ENCODE data around the gene TEDC2.
"Not testable (repeated sequence)": the region's sequence is repeated elsewhere in the genome, so short reads cannot be mapped to it uniquely, and the experiment has no call there.

TEDC2 gene

GRCh38 chr16:2467528-2468232, 7.8 kb downstream of the TEDC2 start:
- peak; percentile 91 for DNase-seq

- no peak for DNase-seq
Measured at GRCh38 chr16:2468233-2468724, 8.4 kb downstream of the TEDC2 start.

- peak; percentile 96 for DNase-seq
Measured at GRCh38 chr16:2468725-2469398, 9.0 kb downstream of the TEDC2 start.

GRCh38 chr16:2469399-2470233, 9.7 kb downstream of the TEDC2 start:
- no peak for DNase-seq

GRCh38 chr16:2470234-2470601, 10.3 kb downstream of the TEDC2 start:
- no peak for DNase-seq

GRCh38 chr16:2470603-2471015, 10.7 kb downstream of the TEDC2 start:
- peak; percentile 73 for DNase-seq

- peak; percentile 54 for DNase-seq
Measured at GRCh38 chr16:2471016-2471652, 11.2 kb downstream of the TEDC2 start, which contains the start of gene NTN3. Gene NTN3, plus strand, starts transcription at chr16:2471297. Its CDS starts 405 bp downstream, at chr16:2471702.

- DNase-seq = no peak
Measured at GRCh38 chr16:2471653-2472487, 12.0 kb downstream of the TEDC2 start.

GRCh38 chr16:2472488-2472864, 12.6 kb downstream of the TEDC2 start:
- no peak for DNase-seq

GRCh38 chr16:2472885-2473445, 13.1 kb downstream of the TEDC2 start:
- DNase-seq = no peak

- DNase-seq = no peak
Measured at GRCh38 chr16:2473446-2473926, 13.6 kb downstream of the TEDC2 start.

- DNase-seq = no peak
Measured at GRCh38 chr16:2473999-2474876, 14.3 kb downstream of the TEDC2 start.

GRCh38 chr16:2474877-2475412, 15.0 kb downstream of the TEDC2 start, which contains the start of gene TBC1D24:
Gene TBC1D24, plus strand, starts transcription at chr16:2475127. Its CDS starts 21,022 bp downstream, at chr16:2496149.
- DNase-seq = peak; percentile 67

- DNase-seq = no peak
Measured at GRCh38 chr16:2475413-2476344, 15.8 kb downstream of the TEDC2 start.

- DNase-seq = no peak
Measured at GRCh38 chr16:2476345-2476720, 16.4 kb downstream of the TEDC2 start.

GRCh38 chr16:2476741-2477140, 16.8 kb downstream of the TEDC2 start:
- no peak for DNase-seq

- DNase-seq = no peak
Measured at GRCh38 chr16:2477327-2477726, 17.4 kb downstream of the TEDC2 start.

GRCh38 chr16:2478279-2478678, 18.4 kb downstream of the TEDC2 start:
- DNase-seq = no peak

- DNase-seq = not testable (repeated sequence)
Measured at GRCh38 chr16:2479996-2480395, 20.1 kb downstream of the TEDC2 start.
